ENCODE measurements around the gene GPM6B. TPM values are rescaled to one million over a fixed set of nuclear protein-coding genes. Genes with fewer than 3 reads are reported as not detected.

GPM6B gene
- total and polyA plus RNA-seq, 5 donors from 2014 or later = 0.24 to 0.67 (median 0.34) TPM; not detected in 1

GRCh38 chrX:13852001-13852695 lies 35.3 kb upstream of the GPM6B start:
- ATAC-seq (ENCODE audit: low read depth in 2 of 2) (no peak), DNase-seq (peak in 1 of 3 donors; percentile 3)
- Histone ChIP-seq H3K27me3 (ENCODE audit: control insufficient read depth, insufficient read depth, low read length) (no peaks in the 10 kb centered on the region), H3K9me3 (ENCODE audit: control insufficient read depth in 2 of 2, low read length in 2 of 2) (no peaks in the 10 kb centered on the region), H3K27ac (ENCODE audit: insufficient read depth, low read length, poor library complexity, severe bottlenecking) (no peak overlapping the region), H3K4me1 (ENCODE audit: control insufficient read depth, insufficient read depth, low read length, poor library complexity, severe bottlenecking) (no peaks in the 10 kb centered on the region), H3K4me3 (ENCODE audit: low read depth, low read length) (no peak overlapping the region), H3K36me3 (ENCODE audit: control insufficient read depth, insufficient read depth, low read length) (no peaks in the 10 kb centered on the region)
- no peak overlapping the region for H3K27ac Mint-ChIP-seq
- H3K4me1 Mint-ChIP-seq = no peaks in the 10 kb centered on the region
- peaks cover 0 to 2% (median 0%) of the 10 kb centered on the region in 7 donors for H3K9me3 Mint-ChIP-seq
- H3K4me3 Mint-ChIP-seq = no peak overlapping the region
- no peaks in the 10 kb centered on the region for H3K36me3 Mint-ChIP-seq
- H3K27me3 Mint-ChIP-seq = peaks cover 4% of the 10 kb centered on the region

DNA sequence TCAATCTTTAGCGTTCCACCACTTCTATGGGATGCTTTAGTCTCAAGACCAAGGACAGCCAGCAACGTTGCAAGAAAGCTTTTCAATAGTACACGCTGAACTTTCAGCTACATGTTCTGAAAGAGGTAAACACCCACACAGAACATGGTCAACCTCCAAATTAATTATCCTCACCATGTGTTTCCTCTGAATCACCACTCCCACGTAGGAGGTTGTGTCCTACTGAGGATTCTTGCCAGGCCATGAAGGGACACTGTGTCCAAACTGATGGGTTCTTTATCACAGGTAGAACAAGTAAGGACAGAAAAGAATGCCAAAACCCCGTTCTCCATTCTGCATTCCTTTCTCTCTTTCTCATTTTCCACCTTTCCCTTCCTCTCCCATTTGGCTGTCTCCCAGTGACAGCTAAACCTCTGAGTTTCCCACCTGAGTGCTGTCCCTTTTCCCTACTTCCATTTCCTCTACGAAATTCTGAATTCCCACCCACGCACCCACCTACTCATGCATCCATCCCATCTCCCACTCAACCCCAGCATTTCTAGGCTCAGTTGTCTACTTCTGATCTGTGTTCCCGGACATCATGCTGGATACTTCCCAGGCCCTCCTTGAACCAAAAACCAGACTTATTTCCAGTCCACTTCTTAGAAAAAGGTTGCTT lies 29.0 kb upstream of the GPM6B start:
- no peaks in the 10 kb centered on the region for H3K27me3 ChIP-seq (ENCODE audit: control insufficient read depth, insufficient read depth, low read length)
- H3K27ac Mint-ChIP-seq = no peak overlapping the region
- H3K36me3 ChIP-seq (ENCODE audit: control insufficient read depth, insufficient read depth, low read length) = no peaks in the 10 kb centered on the region
- no peak overlapping the region for H3K27ac ChIP-seq (ENCODE audit: insufficient read depth, low read length, poor library complexity, severe bottlenecking)
- no peaks in the 10 kb centered on the region for H3K4me1 ChIP-seq (ENCODE audit: control insufficient read depth, insufficient read depth, low read length, poor library complexity, severe bottlenecking)
- no peak overlapping the region for H3K4me3 Mint-ChIP-seq
- no peaks in the 10 kb centered on the region for H3K4me1 Mint-ChIP-seq
- H3K9me3 Mint-ChIP-seq = no peaks in the 10 kb centered on the region
- no peaks in the 10 kb centered on the region for H3K27me3 Mint-ChIP-seq
- no peaks in the 10 kb centered on the region for H3K36me3 Mint-ChIP-seq
- no peak overlapping the region for H3K4me3 ChIP-seq (ENCODE audit: low read depth, low read length)
- H3K9me3 ChIP-seq (ENCODE audit: control insufficient read depth in 2 of 2, low read length in 2 of 2) = no peaks in the 10 kb centered on the region
- DNase-seq (no peak), ATAC-seq (ENCODE audit: low read depth in 2 of 2) (no peak)

- Mint-ChIP-seq H3K4me3 (no peak overlapping the region), H3K9me3 (no peaks in the 10 kb centered on the region), H3K36me3 (no peaks in the 10 kb centered on the region), H3K27me3 (peaks cover 10% of the 10 kb centered on the region), H3K4me1 (no peaks in the 10 kb centered on the region), H3K27ac (no peak overlapping the region)
- Histone ChIP-seq H3K27ac (ENCODE audit: insufficient read depth, low read length, poor library complexity, severe bottlenecking) (no peak overlapping the region), H3K36me3 (ENCODE audit: control insufficient read depth, insufficient read depth, low read length) (no peaks in the 10 kb centered on the region), H3K4me3 (ENCODE audit: low read depth, low read length) (no peak overlapping the region), H3K4me1 (ENCODE audit: control insufficient read depth, insufficient read depth, low read length, poor library complexity, severe bottlenecking) (no peaks in the 10 kb centered on the region), H3K9me3 (ENCODE audit: control insufficient read depth in 2 of 2, low read length in 2 of 2) (no peaks in the 10 kb centered on the region), H3K27me3 (ENCODE audit: control insufficient read depth, insufficient read depth, low read length) (no peaks in the 10 kb centered on the region)
- no peak for ATAC-seq (ENCODE audit: low read depth in 2 of 2)
- no peak for DNase-seq
Observed at GRCh38 chrX:13843150-13843721, 26.3 kb upstream of the GPM6B start.

DNA sequence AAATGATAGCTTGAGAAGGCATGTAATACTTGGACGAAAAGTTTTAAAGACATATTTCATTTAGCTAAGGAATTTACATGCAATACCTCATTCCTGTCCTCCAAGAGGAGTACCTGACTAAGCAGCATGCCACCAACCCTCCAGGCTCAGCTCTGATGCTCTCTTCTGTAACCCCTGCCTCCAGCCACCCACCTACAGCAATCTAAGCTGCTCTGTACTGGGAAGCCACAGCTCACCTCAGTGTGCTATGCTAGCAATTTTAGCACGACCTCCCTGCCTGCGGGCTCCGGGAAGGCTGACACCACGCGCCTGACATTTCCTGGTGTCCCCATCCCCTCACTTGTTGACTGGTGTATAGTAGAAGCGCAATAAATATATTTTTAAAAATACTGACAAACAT lies 23.2 kb upstream of the GPM6B start:
- no peaks in the 10 kb centered on the region for H3K4me1 Mint-ChIP-seq
- no peaks in the 10 kb centered on the region for H3K9me3 Mint-ChIP-seq
- Histone ChIP-seq H3K4me1 (ENCODE audit: control insufficient read depth, insufficient read depth, low read length, poor library complexity, severe bottlenecking) (no peaks in the 10 kb centered on the region), H3K27ac (ENCODE audit: insufficient read depth, low read length, poor library complexity, severe bottlenecking) (no peak overlapping the region), H3K36me3 (ENCODE audit: control insufficient read depth, insufficient read depth, low read length) (no peaks in the 10 kb centered on the region), H3K27me3 (ENCODE audit: control insufficient read depth, insufficient read depth, low read length) (no peaks in the 10 kb centered on the region), H3K9me3 (ENCODE audit: control insufficient read depth in 2 of 2, low read length in 2 of 2) (no peaks in the 10 kb centered on the region), H3K4me3 (ENCODE audit: low read depth, low read length) (no peak overlapping the region)
- H3K4me3 Mint-ChIP-seq = peak overlapping the region in 1 of 4 donors; percentile 59
- H3K27me3 Mint-ChIP-seq = peaks cover 10% of the 10 kb centered on the region
- no peak overlapping the region for H3K27ac Mint-ChIP-seq
- H3K36me3 Mint-ChIP-seq = no peaks in the 10 kb centered on the region
- DNase-seq = no peak
- ATAC-seq (ENCODE audit: low read depth in 2 of 2) = no peak

DNA sequence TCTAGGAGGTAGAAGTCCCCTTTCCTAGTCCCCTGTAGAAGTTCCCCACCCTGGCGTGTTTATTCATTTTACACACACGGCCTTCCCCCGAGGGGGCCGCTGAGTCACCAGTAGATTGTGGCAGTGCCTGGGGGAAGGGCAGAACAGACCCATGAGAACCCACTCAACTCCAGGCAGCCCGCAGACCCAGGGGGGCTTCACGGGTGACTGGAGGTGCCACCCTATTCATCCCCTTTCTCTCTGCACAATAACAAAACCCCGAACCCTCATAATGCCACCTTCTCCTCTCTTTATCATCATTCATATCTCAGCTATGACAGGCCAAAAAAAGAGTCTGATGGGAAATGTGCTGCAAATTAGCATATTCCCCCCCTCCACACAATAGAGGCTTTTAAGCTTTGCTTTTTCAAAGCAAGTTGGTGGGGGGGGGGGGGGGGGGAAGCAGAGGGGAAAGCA lies 20.4 kb upstream of the GPM6B start:
- Histone ChIP-seq H3K27me3 (ENCODE audit: control insufficient read depth, insufficient read depth, low read length) (no peaks in the 10 kb centered on the region), H3K4me3 (ENCODE audit: low read depth, low read length) (no peak overlapping the region), H3K9me3 (ENCODE audit: control insufficient read depth in 2 of 2, low read length in 2 of 2) (no peaks in the 10 kb centered on the region), H3K4me1 (ENCODE audit: control insufficient read depth, insufficient read depth, low read length, poor library complexity, severe bottlenecking) (no peaks in the 10 kb centered on the region), H3K36me3 (ENCODE audit: control insufficient read depth, insufficient read depth, low read length) (no peaks in the 10 kb centered on the region), H3K27ac (ENCODE audit: insufficient read depth, low read length, poor library complexity, severe bottlenecking) (no peak overlapping the region)
- H3K4me1 Mint-ChIP-seq = no peaks in the 10 kb centered on the region
- H3K9me3 Mint-ChIP-seq = no peaks in the 10 kb centered on the region
- peaks cover 16% of the 10 kb centered on the region for H3K27me3 Mint-ChIP-seq
- H3K36me3 Mint-ChIP-seq = no peaks in the 10 kb centered on the region
- no peak overlapping the region for H3K4me3 Mint-ChIP-seq
- no peak overlapping the region for H3K27ac Mint-ChIP-seq
- ATAC-seq (ENCODE audit: low read depth in 2 of 2) (no peak), DNase-seq (no peak)

DNA sequence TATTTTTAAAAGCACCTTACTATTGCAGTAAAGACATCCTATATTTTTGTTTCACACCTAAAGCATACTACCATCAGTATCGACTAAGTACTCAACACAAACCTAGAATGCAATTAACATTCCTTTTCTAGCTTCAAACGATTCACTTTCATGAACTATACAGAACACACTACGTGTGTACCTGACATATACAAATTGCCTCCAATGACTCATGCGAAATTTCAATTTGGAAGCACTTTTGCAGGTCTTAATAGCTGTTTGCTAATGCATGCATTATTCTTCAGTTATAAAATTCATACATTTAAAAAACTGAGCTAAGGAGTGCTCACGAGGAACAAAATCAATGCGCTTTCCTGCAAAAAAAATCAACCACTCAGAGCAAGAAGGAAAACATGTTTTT lies 19.7 kb upstream of the GPM6B start:
- no peak overlapping the region for H3K4me3 ChIP-seq (ENCODE audit: low read depth, low read length)
- H3K4me1 ChIP-seq (ENCODE audit: control insufficient read depth, insufficient read depth, low read length, poor library complexity, severe bottlenecking) = no peaks in the 10 kb centered on the region
- Mint-ChIP-seq H3K27ac (no peak overlapping the region), H3K4me1 (no peaks in the 10 kb centered on the region), H3K27me3 (peaks cover 16% of the 10 kb centered on the region), H3K4me3 (no peak overlapping the region), H3K36me3 (no peaks in the 10 kb centered on the region), H3K9me3 (no peaks in the 10 kb centered on the region)
- DNase-seq (no peak), ATAC-seq (ENCODE audit: low read depth in 2 of 2) (no peak)
- H3K36me3 ChIP-seq (ENCODE audit: control insufficient read depth, insufficient read depth, low read length) = no peaks in the 10 kb centered on the region
- H3K27ac ChIP-seq (ENCODE audit: insufficient read depth, low read length, poor library complexity, severe bottlenecking) = no peak overlapping the region
- H3K27me3 ChIP-seq (ENCODE audit: control insufficient read depth, insufficient read depth, low read length) = no peaks in the 10 kb centered on the region
- H3K9me3 ChIP-seq (ENCODE audit: control insufficient read depth in 2 of 2, low read length in 2 of 2) = no peaks in the 10 kb centered on the region

- Histone ChIP-seq H3K9me3 (ENCODE audit: control insufficient read depth in 2 of 2, low read length in 2 of 2) (no peaks in the 10 kb centered on the region), H3K27me3 (ENCODE audit: control insufficient read depth, insufficient read depth, low read length) (no peaks in the 10 kb centered on the region), H3K4me3 (ENCODE audit: low read depth, low read length) (no peak overlapping the region), H3K4me1 (ENCODE audit: control insufficient read depth, insufficient read depth, low read length, poor library complexity, severe bottlenecking) (no peaks in the 10 kb centered on the region), H3K36me3 (ENCODE audit: control insufficient read depth, insufficient read depth, low read length) (no peaks in the 10 kb centered on the region), H3K27ac (ENCODE audit: insufficient read depth, low read length, poor library complexity, severe bottlenecking) (no peak overlapping the region)
- no peak overlapping the region for H3K4me3 Mint-ChIP-seq
- no peak overlapping the region for H3K27ac Mint-ChIP-seq
- no peak for DNase-seq
- H3K27me3 Mint-ChIP-seq = peaks cover 20% of the 10 kb centered on the region
- H3K4me1 Mint-ChIP-seq = no peaks in the 10 kb centered on the region
- H3K36me3 Mint-ChIP-seq = no peaks in the 10 kb centered on the region
- H3K9me3 Mint-ChIP-seq = no peaks in the 10 kb centered on the region
- no peak for ATAC-seq (ENCODE audit: low read depth in 2 of 2)
Observed at GRCh38 chrX:13835825-13836224, 18.9 kb upstream of the GPM6B start.
